Esophagus squamous epithelium (tissue), 4 donors: Measurements from ENCODE around the gene ZNF550.

Source experiments
- POLR2A ChIP-seq, 4 donors: fragments of 450-650 bp; IDR thresholded peaks; one replicate each; pipeline ENCODE4 v1.6.1; 2017; ENCODE audit warnings: antibody characterized with exemption in 4 of 4, mild to moderate bottlenecking in 4 of 4, moderate library complexity in 3 of 4
- TF ChIP-seq, protein P1 (sequence below), 6 experiments: fragments of 450-650 bp in 4 of 6; fragments of 200-600 bp in 2 of 6; sonication (generic) in 2 of 6; IDR thresholded peaks; one replicate each; pipeline ENCODE4 v1.5.1; 2016 to 2019; ENCODE audit warnings: antibody characterized with exemption in 6 of 6, mild to moderate bottlenecking in 4 of 6, moderate library complexity in 4 of 6

DNA sequence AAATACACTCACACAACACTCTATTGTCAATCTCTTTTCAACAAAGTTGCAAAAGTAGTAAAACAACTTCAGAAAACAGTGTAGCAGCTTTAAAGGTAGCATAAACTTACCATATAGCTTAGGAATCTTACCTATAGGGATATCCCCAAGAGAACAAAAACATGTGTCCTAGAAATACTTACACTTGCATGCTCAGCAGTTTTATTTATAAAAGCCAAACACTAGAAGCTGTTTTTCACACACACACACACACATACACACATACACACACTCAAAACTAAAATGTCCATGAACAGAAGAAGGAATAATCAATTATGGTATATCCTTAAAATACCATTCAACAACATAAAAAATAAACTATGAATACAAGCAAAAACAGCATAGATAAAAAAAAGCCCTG is 48.2 kb downstream of the ZNF550 start:
- TF ChIP-seq, protein P1, sequence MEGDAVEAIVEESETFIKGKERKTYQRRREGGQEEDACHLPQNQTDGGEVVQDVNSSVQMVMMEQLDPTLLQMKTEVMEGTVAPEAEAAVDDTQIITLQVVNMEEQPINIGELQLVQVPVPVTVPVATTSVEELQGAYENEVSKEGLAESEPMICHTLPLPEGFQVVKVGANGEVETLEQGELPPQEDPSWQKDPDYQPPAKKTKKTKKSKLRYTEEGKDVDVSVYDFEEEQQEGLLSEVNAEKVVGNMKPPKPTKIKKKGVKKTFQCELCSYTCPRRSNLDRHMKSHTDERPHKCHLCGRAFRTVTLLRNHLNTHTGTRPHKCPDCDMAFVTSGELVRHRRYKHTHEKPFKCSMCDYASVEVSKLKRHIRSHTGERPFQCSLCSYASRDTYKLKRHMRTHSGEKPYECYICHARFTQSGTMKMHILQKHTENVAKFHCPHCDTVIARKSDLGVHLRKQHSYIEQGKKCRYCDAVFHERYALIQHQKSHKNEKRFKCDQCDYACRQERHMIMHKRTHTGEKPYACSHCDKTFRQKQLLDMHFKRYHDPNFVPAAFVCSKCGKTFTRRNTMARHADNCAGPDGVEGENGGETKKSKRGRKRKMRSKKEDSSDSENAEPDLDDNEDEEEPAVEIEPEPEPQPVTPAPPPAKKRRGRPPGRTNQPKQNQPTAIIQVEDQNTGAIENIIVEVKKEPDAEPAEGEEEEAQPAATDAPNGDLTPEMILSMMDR (IDR thresholded peaks at IDR 0.05), result no peak
- TF ChIP-seq POLR2A (IDR thresholded peaks at IDR 0.05), result no peak
